ENCODE data around the gene TTC28. TPM values are rescaled to one million over a fixed set of nuclear protein-coding genes. Genes with fewer than 3 reads are reported as not detected.

TTC28 gene
- total RNA-seq, 1 experiment from 2014 or later = 0.12 TPM

GRCh38 chr22:28441720-28442263 lies 237.8 kb downstream of the TTC28 start:
- no peak overlapping the region for H3K4me2 ChIP-seq (ENCODE audit: low read length)
- no peak overlapping the region for H3K4me3 ChIP-seq (replicated peaks in 1 of 2; ENCODE audit: low read depth in 1 of 2, low read length in 2 of 2)
- no peak overlapping the region for H3K27ac ChIP-seq (ENCODE audit: low read depth, low read length)
- H3K79me2 ChIP-seq (ENCODE audit: insufficient read depth, low read length) = no peaks in the 10 kb centered on the region
- ChIA-PET POLR2A (no interaction called here), RAD21 (ENCODE audit: low non-redundant PET in 1 of 2, low total read pairs in 2 of 2, uncharacterized antibody in 2 of 2, unreplicated experiment in 2 of 2) (no interaction called here), CTCF (no interaction called here)
- H3K36me3 ChIP-seq (ENCODE audit: control insufficient read depth in 1 of 2, insufficient read depth in 2 of 2, low read length in 2 of 2) = no peaks in the 10 kb centered on the region
- H3K9me3 ChIP-seq (ENCODE audit: control insufficient read depth in 1 of 2, insufficient read depth in 1 of 2, low read depth in 1 of 2, low read length in 2 of 2) = no peaks in the 10 kb centered on the region
- no peaks in the 10 kb centered on the region for H3K9me2 ChIP-seq (ENCODE audit: insufficient read depth)
- DNase-seq (ENCODE audit: low read depth, low spot score) (no peak), ATAC-seq (no peak)
- no peaks in the 10 kb centered on the region for H4K20me1 ChIP-seq (ENCODE audit: insufficient read depth)
- no peaks in the 10 kb centered on the region for H3K4me1 ChIP-seq (ENCODE audit: control insufficient read depth in 1 of 2, insufficient read depth in 2 of 2, low read length in 2 of 2)
- no TSS peak for BruUV-seq (replicated peaks)
- H3K27me3 ChIP-seq (ENCODE audit: insufficient read depth, low read length) = peaks cover 74% of the 10 kb centered on the region
- H2AFZ ChIP-seq (ENCODE audit: low read depth, low read length, poor library complexity, severe bottlenecking) = no peak overlapping the region
- intact Hi-C loops (cut with micrococcal nuclease) = loop anchor here (5.0 kb wide), 1 partner anchor 389 kb away; no protein-coding TSS in a partner anchor
- TF ChIP-seq EZH2 (IDR thresholded peaks at IDR 0.05) (no peak), ATF3 (IDR thresholded peaks at IDR 0.05) (no peak), SIN3A (IDR thresholded peaks at IDR 0.05; ENCODE audit: low read depth) (no peak), ZBTB33 (IDR thresholded peaks at IDR 0.05; ENCODE audit: extremely low read depth, insufficient replicate concordance, low read length) (no peak), POLR2AphosphoS5 (IDR thresholded peaks at IDR 0.05; ENCODE audit: low read depth, low read length) (no peak), CTCF (IDR thresholded peaks at IDR 0.05 in 2 of 3, conservative IDR thresholded peaks at IDR 0.05 in 1 of 3; ENCODE audit: borderline replicate concordance in 1 of 3, insufficient read depth in 1 of 3, low read depth in 2 of 3, low read length in 2 of 3) (no peak), SP1 (IDR thresholded peaks at IDR 0.05; ENCODE audit: low read depth) (no peak), RAD21 (IDR thresholded peaks at IDR 0.05; ENCODE audit: low read depth) (no peak), YY1 (IDR thresholded peaks at IDR 0.05; ENCODE audit: extremely low read depth, insufficient replicate concordance, low read depth, low read length) (no peak), SRF (IDR thresholded peaks at IDR 0.05; ENCODE audit: low read depth) (no peak), TCF7L2 (IDR thresholded peaks at IDR 0.05; ENCODE audit: borderline replicate concordance, extremely low read depth, insufficient read depth, insufficient read length) (no peak)
- H3K9ac ChIP-seq (ENCODE audit: low read length) = no peak overlapping the region
